BJ (cell line): ENCODE data around the gene SORCS1. TPM values are rescaled to one million over a fixed set of nuclear protein-coding genes. Genes with fewer than 3 reads are reported as not detected.

Experiments
- CTCF ChIA-PET: fragments of 350-600 bp; formaldehyde crosslinking; extraction: SDS; loops from one replicate; lab custom pipeline; 2021; ENCODE audit warnings: antibody characterized with exemption, inconsistent platforms; lab: Yijun Ruan, JAX
- POLR2A ChIA-PET: fragments of 300-600 bp; sonication (Branson Sonifier 250); formaldehyde crosslinking; extraction: SDS; loops from one replicate; lab custom pipeline; 2021; ENCODE audit warnings: antibody characterized with exemption; lab: Charles Lee
- DNase-seq: peaks from one replicate; pipeline ENCODE4 v3.0.0-alpha.2; 2011; ENCODE audit warnings: low read depth
- H3K27me3 ChIP-seq: 2 replicates; pipeline ENCODE4 v1.6.0; 2011; ENCODE audit warnings: low read length; ENCODE audit not compliant: control insufficient read depth, insufficient read depth
- H3K36me3 ChIP-seq: 2 replicates; pipeline ENCODE4 v1.5.1; 2011; ENCODE audit warnings: low read length; ENCODE audit not compliant: control insufficient read depth, insufficient read depth
- H3K4me3 ChIP-seq: 2 replicates; pipeline ENCODE4 v1.5.1; 2011; ENCODE audit warnings: low read depth, mild to moderate bottlenecking, control low read depth, low read length
- CTCF ChIP-seq: IDR thresholded peaks from 2 replicates; pipeline ENCODE4 v1.5.1; 2011; ENCODE audit warnings: low read depth, mild to moderate bottlenecking, control low read depth, inconsistent platforms, low read length, moderate library complexity; ENCODE audit not compliant: insufficient read depth
- polyA plus RNA-seq: library from polyadenylated mRNA; depleted of rRNA; stranded (reverse); fragments of >200 nt; gene quantifications from 2 replicates; pipeline ENCODE4 v1.2.3, GENCODE V29; 2011

Gene SORCS1
- polyA plus RNA-seq, 1 experiment = 0.01 TPM

GRCh38 chr10:107141524-107142061 lies 22.9 kb downstream of the SORCS1 start:
- TF ChIP-seq CTCF = no peak
- H3K36me3 ChIP-seq = no peaks in the 10 kb centered on the region
- H3K4me3 ChIP-seq = no peak overlapping the region
- DNase-seq = no peak
- CTCF ChIA-PET = no interaction called here
- no peaks in the 10 kb centered on the region for H3K27me3 ChIP-seq
- POLR2A ChIA-PET = no interaction called here

DNA sequence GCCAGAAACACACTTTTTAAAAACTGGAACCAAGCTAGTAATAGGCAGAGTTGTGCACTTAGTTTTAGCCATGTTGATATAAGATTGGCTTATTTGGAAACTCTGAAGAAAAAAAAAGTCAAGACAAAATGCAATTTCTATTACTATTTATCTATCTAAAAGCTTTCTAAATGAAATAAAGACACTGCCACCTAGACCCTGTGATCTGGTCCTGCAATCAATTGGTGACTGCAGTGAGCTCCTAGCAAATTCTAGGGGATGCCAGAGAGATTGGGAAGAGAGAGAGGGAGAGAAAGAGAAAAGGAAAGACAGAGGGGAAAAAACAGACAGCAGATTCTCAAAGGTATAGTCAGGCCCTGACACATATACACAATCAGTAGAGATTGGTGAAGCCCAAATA lies 25.3 kb downstream of the SORCS1 start:
- no peak for TF ChIP-seq CTCF
- H3K36me3 ChIP-seq = no peaks in the 10 kb centered on the region
- POLR2A ChIA-PET = no interaction called here
- no peaks in the 10 kb centered on the region for H3K27me3 ChIP-seq
- CTCF ChIA-PET = no interaction called here
- no peak for DNase-seq
- no peak overlapping the region for H3K4me3 ChIP-seq

DNA sequence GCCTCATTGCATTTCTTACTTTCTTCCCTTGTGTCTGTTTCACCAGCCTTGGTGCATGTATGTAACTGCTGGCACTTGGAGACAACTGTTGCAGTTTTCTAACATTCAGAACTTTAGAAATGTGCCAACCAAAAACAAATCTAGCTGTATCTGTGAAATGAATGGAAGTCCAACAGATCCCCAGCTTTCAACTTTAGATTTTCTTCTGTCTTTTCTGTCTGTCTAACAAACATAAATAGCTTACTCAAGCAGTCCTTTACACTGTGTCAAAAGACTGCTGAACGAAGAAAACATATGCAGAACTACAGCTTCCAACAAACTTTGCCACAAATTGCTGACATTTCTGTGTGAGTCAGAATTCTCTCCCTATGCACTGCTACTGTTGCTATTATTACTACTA lies 30.9 kb downstream of the SORCS1 start:
- DNase-seq = no peak
- no peak for TF ChIP-seq CTCF
- Histone ChIP-seq H3K4me3 (no peak overlapping the region), H3K36me3 (no peaks in the 10 kb centered on the region), H3K27me3 (no peaks in the 10 kb centered on the region)
- ChIA-PET POLR2A (no interaction called here), CTCF (no interaction called here)

DNA sequence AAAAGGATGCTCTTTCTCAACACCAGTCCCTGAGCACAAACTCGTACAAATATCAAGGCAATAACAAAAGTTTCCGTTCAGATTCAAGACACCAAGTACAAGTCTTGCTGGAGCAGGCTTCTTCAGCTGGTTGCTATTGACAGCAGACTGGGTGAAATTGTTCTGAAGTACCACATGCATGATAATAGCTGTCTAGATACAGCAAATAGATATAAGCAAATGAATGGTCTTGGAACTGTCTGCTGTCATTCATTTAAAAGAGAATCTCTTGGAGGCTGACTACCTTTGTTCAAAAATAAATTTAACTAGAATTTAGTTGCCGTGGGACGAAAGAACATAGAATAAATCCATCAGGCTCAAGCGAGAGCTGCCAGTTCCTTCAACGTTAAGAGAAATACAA lies 35.5 kb downstream of the SORCS1 start:
- CTCF ChIA-PET = no interaction called here
- DNase-seq = no peak
- POLR2A ChIA-PET = no interaction called here
- no peak overlapping the region for H3K4me3 ChIP-seq
- TF ChIP-seq CTCF = no peak
- no peaks in the 10 kb centered on the region for H3K36me3 ChIP-seq
- H3K27me3 ChIP-seq = no peaks in the 10 kb centered on the region

GRCh38 chr10:107126512-107127065 lies 37.9 kb downstream of the SORCS1 start:
- H3K27me3 ChIP-seq = no peaks in the 10 kb centered on the region
- no peak overlapping the region for H3K4me3 ChIP-seq
- TF ChIP-seq CTCF = no peak
- POLR2A ChIA-PET = no interaction called here
- H3K36me3 ChIP-seq = no peaks in the 10 kb centered on the region
- no peak for DNase-seq
- CTCF ChIA-PET = no interaction called here
